ENCODE data around the gene RTL10.

RTL10 gene

GRCh38 chr22:19851291-19852176 is 3.1 kb downstream of the RTL10 start:
- Histone ChIP-seq H3K4me3 (ENCODE audit: low read length) (peak overlapping the region; percentile 99), H3K4me1 (ENCODE audit: control insufficient read depth, insufficient read depth, low read length) (peaks cover 62% of the 10 kb centered on the region), H3K27me3 (ENCODE audit: control insufficient read depth, insufficient read depth, low read length) (no peaks in the 10 kb centered on the region), H3K9ac (ENCODE audit: low read depth, low read length) (peak overlapping the region; percentile 97), H3K9me3 (replicated peaks; ENCODE audit: low read length) (no peaks in the 10 kb centered on the region), H3K36me3 (ENCODE audit: insufficient read depth, low read length) (peaks cover 60% of the 10 kb centered on the region), H3K4me2 (ENCODE audit: low read length) (peak overlapping the region; percentile 99)

GRCh38 chr22:19850763-19851109 is 3.9 kb downstream of the RTL10 start:
- Histone ChIP-seq H3K4me2 (ENCODE audit: low read length) (peak overlapping the region; percentile 99), H3K9ac (ENCODE audit: low read depth, low read length) (no peak overlapping the region), H3K4me3 (ENCODE audit: low read length) (no peak overlapping the region), H3K9me3 (replicated peaks; ENCODE audit: low read length) (no peaks in the 10 kb centered on the region), H3K4me1 (ENCODE audit: control insufficient read depth, insufficient read depth, low read length) (peaks cover 56% of the 10 kb centered on the region), H3K27me3 (ENCODE audit: control insufficient read depth, insufficient read depth, low read length) (no peaks in the 10 kb centered on the region), H3K36me3 (ENCODE audit: insufficient read depth, low read length) (peaks cover 60% of the 10 kb centered on the region)

- Histone ChIP-seq H3K36me3 (ENCODE audit: insufficient read depth, low read length) (peaks cover 60% of the 10 kb centered on the region), H3K4me2 (ENCODE audit: low read length) (peak overlapping the region; percentile 99), H3K4me1 (ENCODE audit: control insufficient read depth, insufficient read depth, low read length) (peaks cover 55% of the 10 kb centered on the region), H3K9me3 (replicated peaks; ENCODE audit: low read length) (no peaks in the 10 kb centered on the region), H3K27me3 (ENCODE audit: control insufficient read depth, insufficient read depth, low read length) (no peaks in the 10 kb centered on the region), H3K4me3 (ENCODE audit: low read length) (no peak overlapping the region), H3K9ac (ENCODE audit: low read depth, low read length) (no peak overlapping the region)
Measured at GRCh38 chr22:19849835-19850762, 4.6 kb downstream of the RTL10 start.

GRCh38 chr22:19848298-19849224 is 6.1 kb downstream of the RTL10 start:
- Histone ChIP-seq H3K4me1 (ENCODE audit: control insufficient read depth, insufficient read depth, low read length) (peaks cover 70% of the 10 kb centered on the region), H3K9me3 (replicated peaks; ENCODE audit: low read length) (no peaks in the 10 kb centered on the region), H3K9ac (ENCODE audit: low read depth, low read length) (no peak overlapping the region), H3K27me3 (ENCODE audit: control insufficient read depth, insufficient read depth, low read length) (no peaks in the 10 kb centered on the region), H3K4me2 (ENCODE audit: low read length) (no peak overlapping the region), H3K36me3 (ENCODE audit: insufficient read depth, low read length) (peaks cover 54% of the 10 kb centered on the region), H3K4me3 (ENCODE audit: low read length) (no peak overlapping the region)

GRCh38 chr22:19847345-19847632 is 7.4 kb downstream of the RTL10 start:
- no peak overlapping the region for H3K9ac ChIP-seq (ENCODE audit: low read depth, low read length)
- peaks cover 43% of the 10 kb centered on the region for H3K36me3 ChIP-seq (ENCODE audit: insufficient read depth, low read length)
- H3K4me1 ChIP-seq (ENCODE audit: control insufficient read depth, insufficient read depth, low read length) = peaks cover 61% of the 10 kb centered on the region
- no peak overlapping the region for H3K4me2 ChIP-seq (ENCODE audit: low read length)
- no peak overlapping the region for H3K4me3 ChIP-seq (ENCODE audit: low read length)
- H3K9me3 ChIP-seq (replicated peaks; ENCODE audit: low read length) = no peaks in the 10 kb centered on the region
- no peaks in the 10 kb centered on the region for H3K27me3 ChIP-seq (ENCODE audit: control insufficient read depth, insufficient read depth, low read length)

GRCh38 chr22:19846620-19847344 is 7.9 kb downstream of the RTL10 start:
- H3K4me2 ChIP-seq (ENCODE audit: low read length) = no peak overlapping the region
- H3K36me3 ChIP-seq (ENCODE audit: insufficient read depth, low read length) = peaks cover 38% of the 10 kb centered on the region
- H3K27me3 ChIP-seq (ENCODE audit: control insufficient read depth, insufficient read depth, low read length) = no peaks in the 10 kb centered on the region
- H3K9ac ChIP-seq (ENCODE audit: low read depth, low read length) = no peak overlapping the region
- H3K9me3 ChIP-seq (replicated peaks; ENCODE audit: low read length) = no peaks in the 10 kb centered on the region
- H3K4me3 ChIP-seq (ENCODE audit: low read length) = no peak overlapping the region
- peaks cover 56% of the 10 kb centered on the region for H3K4me1 ChIP-seq (ENCODE audit: control insufficient read depth, insufficient read depth, low read length)

GRCh38 chr22:19845054-19845722 is 9.5 kb downstream of the RTL10 start:
- Histone ChIP-seq H3K4me2 (ENCODE audit: low read length) (peak overlapping the region; percentile 47), H3K27me3 (ENCODE audit: control insufficient read depth, insufficient read depth, low read length) (no peaks in the 10 kb centered on the region), H3K4me3 (ENCODE audit: low read length) (peak overlapping the region; percentile 17), H3K9ac (ENCODE audit: low read depth, low read length) (peak overlapping the region; percentile 40), H3K36me3 (ENCODE audit: insufficient read depth, low read length) (peaks cover 22% of the 10 kb centered on the region), H3K9me3 (replicated peaks; ENCODE audit: low read length) (no peaks in the 10 kb centered on the region), H3K4me1 (ENCODE audit: control insufficient read depth, insufficient read depth, low read length) (peaks cover 40% of the 10 kb centered on the region)

- Histone ChIP-seq H3K36me3 (ENCODE audit: insufficient read depth, low read length) (peaks cover 15% of the 10 kb centered on the region), H3K9ac (ENCODE audit: low read depth, low read length) (peak overlapping the region; percentile 40), H3K4me3 (ENCODE audit: low read length) (peak overlapping the region; percentile 17), H3K9me3 (replicated peaks; ENCODE audit: low read length) (no peaks in the 10 kb centered on the region), H3K4me1 (ENCODE audit: control insufficient read depth, insufficient read depth, low read length) (peaks cover 34% of the 10 kb centered on the region), H3K4me2 (ENCODE audit: low read length) (peak overlapping the region; percentile 47), H3K27me3 (ENCODE audit: control insufficient read depth, insufficient read depth, low read length) (no peaks in the 10 kb centered on the region)
Measured at GRCh38 chr22:19844377-19845053, 10.2 kb downstream of the RTL10 start.

GRCh38 chr22:19843857-19844376 is 10.8 kb downstream of the RTL10 start:
- Histone ChIP-seq H3K9me3 (replicated peaks; ENCODE audit: low read length) (no peaks in the 10 kb centered on the region), H3K4me1 (ENCODE audit: control insufficient read depth, insufficient read depth, low read length) (peaks cover 30% of the 10 kb centered on the region), H3K4me3 (ENCODE audit: low read length) (peak overlapping the region; percentile 17), H3K9ac (ENCODE audit: low read depth, low read length) (peak overlapping the region; percentile 40), H3K36me3 (ENCODE audit: insufficient read depth, low read length) (peaks cover 15% of the 10 kb centered on the region), H3K4me2 (ENCODE audit: low read length) (peak overlapping the region; percentile 47), H3K27me3 (ENCODE audit: control insufficient read depth, insufficient read depth, low read length) (no peaks in the 10 kb centered on the region)

Data from skeletal muscle satellite cell (primary cell).